ENCODE results near the gene DUSP19.

- TF ChIP-seq ZFP30 (CRISPR knock-in tag; IDR thresholded peaks at IDR 0.05) (no peak), ZFP3 (CRISPR knock-in tag; IDR thresholded peaks at IDR 0.05) (no peak), RARB (CRISPR knock-in tag; IDR thresholded peaks at IDR 0.05) (no peak), ZNF70 (CRISPR knock-in tag; IDR thresholded peaks at IDR 0.05) (no peak)
Measured at GRCh38 chr2:183113630-183114029, 35.1 kb downstream of the DUSP19 start.

All from SK-N-SH treated with all-trans-retinoic acid at 6 μM for 48 hours (cell line).